ENCODE results near the gene EXOSC3.
A peak's percentile ranks its signal among the peaks of the same experiment; 100 is the strongest.
"Not testable (repeated sequence)": the region's sequence is repeated elsewhere in the genome, so short reads cannot be mapped to it uniquely, and the experiment has no call there.

The EXOSC3 gene

GRCh38 chr9:37778534-37778933 lies 6.3 kb downstream of the EXOSC3 start:
- DNase-seq (ENCODE audit: low read depth), result no peak
- H3K4me3 ChIP-seq (ENCODE audit: control insufficient read depth, low read depth, low read length), result no peak overlapping the region
- TF ChIP-seq CTCF (IDR thresholded peaks at IDR 0.05; ENCODE audit: control insufficient read depth, insufficient read depth, low read depth, low read length, missing control alignments), result no peak

GRCh38 chr9:37776328-37776727 lies 8.5 kb downstream of the EXOSC3 start:
- no peak for TF ChIP-seq CTCF (IDR thresholded peaks at IDR 0.05; ENCODE audit: control insufficient read depth, insufficient read depth, low read depth, low read length, missing control alignments)
- no peak for DNase-seq (ENCODE audit: low read depth)
- H3K4me3 ChIP-seq (ENCODE audit: control insufficient read depth, low read depth, low read length), result no peak overlapping the region

GRCh38 chr9:37775216-37775919 lies 9.5 kb downstream of the EXOSC3 start:
- DNase-seq (ENCODE audit: low read depth), result no peak
- TF ChIP-seq CTCF (IDR thresholded peaks at IDR 0.05; ENCODE audit: control insufficient read depth, insufficient read depth, low read depth, low read length, missing control alignments), result no peak
- no peak overlapping the region for H3K4me3 ChIP-seq (ENCODE audit: control insufficient read depth, low read depth, low read length)

GRCh38 chr9:37769995-37770394 lies 14.9 kb downstream of the EXOSC3 start:
- DNase-seq (ENCODE audit: low read depth), result no peak
- TF ChIP-seq CTCF (IDR thresholded peaks at IDR 0.05; ENCODE audit: control insufficient read depth, insufficient read depth, low read depth, low read length, missing control alignments), result no peak
- H3K4me3 ChIP-seq (ENCODE audit: control insufficient read depth, low read depth, low read length), result no peak overlapping the region

- no peak overlapping the region for H3K4me3 ChIP-seq (ENCODE audit: control insufficient read depth, low read depth, low read length)
- DNase-seq (ENCODE audit: low read depth), result no peak
- no peak for TF ChIP-seq CTCF (IDR thresholded peaks at IDR 0.05; ENCODE audit: control insufficient read depth, insufficient read depth, low read depth, low read length, missing control alignments)
These were observed 15.6 kb downstream of the EXOSC3 start for GRCh38 chr9:37769306-37769705.

GRCh38 chr9:37765263-37765662 lies 19.6 kb downstream of the EXOSC3 start:
- H3K4me3 ChIP-seq (ENCODE audit: control insufficient read depth, low read depth, low read length); DNase-seq (ENCODE audit: low read depth): not testable (repeated sequence)

GRCh38 chr9:37761511-37761910 lies 23.4 kb downstream of the EXOSC3 start:
- peak; percentile 39 for DNase-seq (ENCODE audit: low read depth)
- TF ChIP-seq CTCF (IDR thresholded peaks at IDR 0.05; ENCODE audit: control insufficient read depth, insufficient read depth, low read depth, low read length, missing control alignments), result no peak
- no peak overlapping the region for H3K4me3 ChIP-seq (ENCODE audit: control insufficient read depth, low read depth, low read length)
